GM12878 (cell line): ENCODE measurements around the gene ARHGAP26. TPM values are rescaled to one million over a fixed set of nuclear protein-coding genes. Genes with fewer than 3 reads are reported as not detected.

ENCODE experiments used
- ASH2L ChIP-seq: fragments of 300-600, 200-600 bp; sonication (generic); IDR thresholded peaks from 2 replicates; pipeline ENCODE4 v1.6.1; 2017; ENCODE audit warnings: low read depth, mild to moderate bottlenecking, borderline replicate concordance
- CEBPB ChIP-seq, 2 experiments: fragments of 150-350 bp in 1 of 2; IDR thresholded peaks; 2 replicates each; pipeline ENCODE4 v1.6.1; 2012 to 2014; ENCODE audit warnings: low read depth in 2 of 2, low read length in 2 of 2, borderline replicate concordance in 1 of 2, inconsistent platforms in 1 of 2
- ELK1 ChIP-seq: IDR thresholded peaks from 2 replicates; pipeline ENCODE4 v1.6.1; 2012; ENCODE audit warnings: low read depth, low read length, improper control_type of control experiment
- EP300 ChIP-seq, 2 experiments: fragments of 150-350 bp in 1 of 2; IDR thresholded peaks; 2 replicates each; pipeline ENCODE4 v1.6.1; 2011 to 2012; ENCODE audit warnings: low read depth in 2 of 2, low read length in 2 of 2, borderline replicate concordance in 1 of 2, improper control_type of control experiment in 1 of 2, inconsistent platforms in 1 of 2; ENCODE audit not compliant: control insufficient read depth in 1 of 2
- HCFC1 ChIP-seq: fragments of 150-350 bp; IDR thresholded peaks from 2 replicates; pipeline ENCODE4 v1.6.1; 2014; ENCODE audit warnings: low read length
- HDAC6 ChIP-seq: fragments of 200-600 bp; sonication (generic); IDR thresholded peaks from one replicate; pipeline ENCODE4 v1.8.0; 2017; ENCODE audit warnings: antibody characterized with exemption; ENCODE audit not compliant: unreplicated experiment
- MEF2A ChIP-seq: IDR thresholded peaks from 2 replicates; pipeline ENCODE4 v1.6.1; 2011; ENCODE audit warnings: low read depth, mild to moderate bottlenecking, low read length, moderate library complexity; ENCODE audit not compliant: insufficient read depth
- MTA3 ChIP-seq: IDR thresholded peaks from 2 replicates; pipeline ENCODE4 v1.6.1; 2012; ENCODE audit warnings: low read length, inconsistent platforms, borderline replicate concordance
- NR2F1 ChIP-seq: fragments of 450-650 bp; conservative IDR thresholded peaks from 2 replicates; pipeline ENCODE4 v1.6.1; 2017; ENCODE audit warnings: mild to moderate bottlenecking
- RAD51 ChIP-seq: fragments of 450-650 bp; IDR thresholded peaks from 2 replicates; pipeline ENCODE4 v1.6.1; 2016; ENCODE audit warnings: moderate library complexity, mild to moderate bottlenecking, inconsistent platforms
- RB1 ChIP-seq: fragments of 450-650 bp; formaldehyde crosslinking; IDR thresholded peaks from 2 replicates; pipeline ENCODE4 v1.6.1; 2017; ENCODE audit warnings: mild to moderate bottlenecking, borderline replicate concordance
- RELA ChIP-seq: fragments of 450-650 bp; IDR thresholded peaks from 2 replicates; pipeline ENCODE4 v1.8.0; 2014; ENCODE audit warnings: borderline replicate concordance; ENCODE audit not compliant: partially characterized antibody
- RELB ChIP-seq: fragments of 450-650 bp; IDR thresholded peaks from 2 replicates; pipeline ENCODE4 v1.6.1; 2017; ENCODE audit warnings: low read depth, mild to moderate bottlenecking, moderate library complexity
- SMARCA5 ChIP-seq: fragments of 450-650 bp; IDR thresholded peaks from 2 replicates; pipeline ENCODE4 v1.6.1; 2017; ENCODE audit warnings: mild to moderate bottlenecking
- STAT1 ChIP-seq: fragments of 450-650 bp; conservative IDR thresholded peaks from 2 replicates; pipeline ENCODE4 v1.6.1; 2014; ENCODE audit warnings: antibody characterized with exemption, mild to moderate bottlenecking
- STAT3 ChIP-seq: IDR thresholded peaks from 2 replicates; pipeline ENCODE4 v1.6.1; 2011; ENCODE audit warnings: low read depth, low read length, improper control_type of control experiment
- TAF1 ChIP-seq: IDR thresholded peaks from 2 replicates; pipeline ENCODE4 v1.6.1; 2011; ENCODE audit warnings: mild to moderate bottlenecking, low read depth, low read length, borderline replicate concordance
- USF1 ChIP-seq: IDR thresholded peaks from 2 replicates; pipeline ENCODE4 v1.6.1; 2011; ENCODE audit warnings: borderline replicate concordance, low read depth, mild to moderate bottlenecking, moderate library complexity, mixed read lengths, low read length; ENCODE audit not compliant: insufficient read depth; ENCODE audit errors: extremely low read length
- USF2 ChIP-seq: IDR thresholded peaks from 2 replicates; pipeline ENCODE4 v1.6.1; 2011; ENCODE audit warnings: low read depth, low read length, improper control_type of control experiment, borderline replicate concordance
- ZBED1 ChIP-seq: IDR thresholded peaks from 2 replicates; pipeline ENCODE4 v1.6.1; 2016; ENCODE audit warnings: borderline replicate concordance
- ZBTB11 ChIP-seq: fragments of 450-650 bp; formaldehyde crosslinking; IDR thresholded peaks from 2 replicates; pipeline ENCODE4 v1.5.0; 2022; ENCODE audit warnings: mild to moderate bottlenecking, missing genetic modification characterization
- ZNF274 ChIP-seq: IDR thresholded peaks from one replicate; pipeline ENCODE4 v1.8.0; 2011; ENCODE audit not compliant: insufficient read length, insufficient read depth
- ZNF622 ChIP-seq: fragments of 450-650 bp; IDR thresholded peaks from 2 replicates; pipeline ENCODE4 v1.6.1; 2017; ENCODE audit warnings: mild to moderate bottlenecking, inconsistent platforms
- polyA plus RNA-seq, 11 experiments: library from polyadenylated mRNA; depleted of rRNA in 4 of 11; unstranded in 6 of 11; stranded (reverse) in 5 of 11; fragments of >200 nt; fragmentation: Nextera tagmentation in 4 of 11; fragmentation: Illumina TruSeq in 1 of 11; extraction: Ambion mirVana in 4 of 11; extraction: Trizol in 1 of 11; gene quantifications; 1 replicate in 1 of 11; 2 replicates in 10 of 11; pipeline versions ENCODE4 v1.2.1 to v1.2.3, GENCODE V29; 2011 to 2016; ENCODE audit warnings: inconsistent platforms in 2 of 11, missing spikeins in 2 of 11, low read depth in 1 of 11
- total RNA-seq, 4 experiments: library from RNA; depleted of rRNA in 3 of 4; stranded (reverse); fragments of >200 nt in 3 of 4; fragmentation: Illumina TruSeq in 1 of 4; extraction: Trizol in 1 of 4; gene quantifications; 2 replicates each; pipeline versions ENCODE4 v1.2.1 to v1.2.3, GENCODE V29; 2013 to 2021

The ARHGAP26 gene
- total and polyA plus RNA-seq, 10 of the 15 experiments (the other 5 are each of a cell fraction or from before 2014, with no cell fraction given), result 9.4 to 41.5 (median 19.3) TPM

GRCh38 chr5:142915813-142916424, 145.7 kb downstream of the ARHGAP26 start (continued):
- no peak for TF ChIP-seq ELK1
- no peak for TF ChIP-seq ZNF622
- TF ChIP-seq STAT1, result no peak
- TF ChIP-seq RELB, result no peak
- TF ChIP-seq ZBED1, result no peak
- TF ChIP-seq RB1, result no peak
- no peak for TF ChIP-seq STAT3
- TF ChIP-seq TAF1, result no peak
- TF ChIP-seq HCFC1, result no peak
- peak; percentile 61; the same call in 1 of the 2 replicates for TF ChIP-seq SMARCA5
- no peak for TF ChIP-seq ZBTB11 (CRISPR knock-in tag)
- TF ChIP-seq RELA, result no peak
- no peak for TF ChIP-seq ASH2L
- TF ChIP-seq HDAC6, result no peak
- TF ChIP-seq ZNF274, result no peak
- TF ChIP-seq RAD51, result no peak
- TF ChIP-seq CEBPB (IDR thresholded peaks at IDR 0.05; ENCODE audit: borderline replicate concordance in 1 of 2, low read depth in 2 of 2, low read length in 2 of 2), result no peak
- no peak for TF ChIP-seq MEF2A
- TF ChIP-seq MTA3, result no peak
- TF ChIP-seq EP300 (IDR thresholded peaks at IDR 0.05; ENCODE audit: borderline replicate concordance in 1 of 2, control insufficient read depth in 1 of 2, low read depth in 2 of 2, low read length in 2 of 2), result peak in 1 of 2 experiments; percentile 54; a peak in 1 of 4 replicates
- TF ChIP-seq USF2, result no peak
- no peak for TF ChIP-seq NR2F1
- TF ChIP-seq USF1, result no peak
